HEK293 (cell line): Measurements from ENCODE around the gene COBL.

Experiments
- CTCF ChIA-PET: fragments of 350-600 bp; formaldehyde crosslinking; extraction: SDS; loops from one replicate; lab custom pipeline; 2021; ENCODE audit warnings: antibody characterized with exemption; lab: Yijun Ruan, JAX
- POLR2A ChIA-PET: fragments of 300-600 bp; formaldehyde crosslinking; extraction: SDS; loops from one replicate; lab custom pipeline; 2020; ENCODE audit warnings: antibody characterized with exemption, inconsistent platforms; lab: Yijun Ruan, JAX
- H3K27ac ChIP-seq: fragments of 200-500 bp; sonication (Bioruptor generic); 2 replicates; pipeline ENCODE4 v1.5.1; 2014; ENCODE audit warnings: low read depth, low read length, control low read depth, inconsistent platforms; ENCODE audit errors: extremely low read depth
- H3K36me3 ChIP-seq, 2 experiments: fragments of 200-500 bp in 1 of 2; sonication (Bioruptor generic) in 1 of 2; 1 replicate in 1 of 2; 2 replicates in 1 of 2; pipeline ENCODE4 v1.5.1; 2014 to 2017; ENCODE audit warnings: inconsistent platforms in 2 of 2, low read length in 2 of 2; ENCODE audit not compliant: control insufficient read depth in 2 of 2, insufficient read depth in 1 of 2
- H3K4me1 ChIP-seq: fragments of 200-500 bp; sonication (Bioruptor generic); 2 replicates; pipeline ENCODE4 v1.5.1; 2014; ENCODE audit warnings: mild to moderate bottlenecking, low read length, inconsistent platforms; ENCODE audit not compliant: control insufficient read depth, insufficient read depth
- H3K4me3 ChIP-seq: 2 replicates; pipeline ENCODE4 v1.5.1; 2011; ENCODE audit warnings: low read depth, mild to moderate bottlenecking, control low read depth, low read length, moderate library complexity
- H3K9me3 ChIP-seq: fragments of 200-500 bp; sonication (Bioruptor generic); 2 replicates; pipeline ENCODE4 v1.5.1; 2014; ENCODE audit warnings: low read depth, low read length, inconsistent platforms; ENCODE audit not compliant: control insufficient read depth, insufficient read depth
- GLI2 ChIP-seq: fragments of 450-650 bp; formaldehyde crosslinking; IDR thresholded peaks from 2 replicates; pipeline ENCODE4; 2017; ENCODE audit warnings: missing biosample characterization, missing genetic modification characterization, low read depth, borderline replicate concordance
- GLIS1 ChIP-seq: fragments of 450-650 bp; formaldehyde crosslinking; IDR thresholded peaks from 2 replicates; pipeline ENCODE4 v1.5.1; 2016; ENCODE audit warnings: missing biosample characterization, missing genetic modification characterization
- HOXC10 ChIP-seq: sonication (generic); formaldehyde crosslinking; IDR thresholded peaks from 2 replicates; pipeline ENCODE4 v1.8.1; 2023; ENCODE audit warnings: mild to moderate bottlenecking, missing genetic modification reagents
- KLF10 ChIP-seq: fragments of 450-650 bp; IDR thresholded peaks from 2 replicates; pipeline ENCODE4 v1.5.1; 2018; ENCODE audit warnings: missing biosample characterization, mild to moderate bottlenecking, missing genetic modification characterization
- KLF7 ChIP-seq: fragments of 450-650 bp; formaldehyde crosslinking; IDR thresholded peaks from 2 replicates; pipeline ENCODE4 v1.5.1; 2016; ENCODE audit warnings: missing biosample characterization, missing genetic modification characterization, borderline replicate concordance
- KLF9 ChIP-seq: fragments of 450-650 bp; formaldehyde crosslinking; IDR thresholded peaks from 2 replicates; pipeline ENCODE4 v1.5.1; 2016; ENCODE audit warnings: missing biosample characterization, missing genetic modification characterization, low read depth
- ZBTB17 ChIP-seq: fragments of 450-650 bp; formaldehyde crosslinking; IDR thresholded peaks from 2 replicates; pipeline ENCODE4 v1.5.1; 2016; ENCODE audit warnings: missing biosample characterization, missing genetic modification characterization
- ZBTB49 ChIP-seq: fragments of 450-650 bp; formaldehyde crosslinking; IDR thresholded peaks from 2 replicates; pipeline ENCODE4 v1.5.1; 2016; ENCODE audit warnings: missing biosample characterization, missing genetic modification characterization, low read depth
- ZNF121 ChIP-seq: fragments of 450-650 bp; formaldehyde crosslinking; IDR thresholded peaks from 2 replicates; pipeline ENCODE4 v1.5.1; 2016; ENCODE audit warnings: missing biosample characterization, missing genetic modification characterization
- ZNF133 ChIP-seq: fragments of 450-650 bp; formaldehyde crosslinking; IDR thresholded peaks from 2 replicates; pipeline ENCODE4 v1.5.1; 2016; ENCODE audit warnings: missing biosample characterization, missing genetic modification characterization
- ZNF138 ChIP-seq: fragments of 450-650 bp; formaldehyde crosslinking; IDR thresholded peaks from 2 replicates; pipeline ENCODE4 v1.5.1; 2016; ENCODE audit warnings: missing biosample characterization, missing genetic modification characterization, borderline replicate concordance
- ZNF23 ChIP-seq: fragments of 450-650 bp; formaldehyde crosslinking; IDR thresholded peaks from 2 replicates; pipeline ENCODE4 v1.5.1; 2016; ENCODE audit warnings: missing biosample characterization, missing genetic modification characterization, borderline replicate concordance
- ZNF266 ChIP-seq: fragments of 450-650 bp; formaldehyde crosslinking; IDR thresholded peaks from 2 replicates; pipeline ENCODE4 v1.5.1; 2016; ENCODE audit warnings: missing biosample characterization, missing genetic modification characterization, low read depth
- ZNF404 ChIP-seq: fragments of 450-650 bp; formaldehyde crosslinking; IDR thresholded peaks from 2 replicates; pipeline ENCODE4 v1.5.1; 2017; ENCODE audit warnings: missing biosample characterization, missing genetic modification characterization
- ZNF48 ChIP-seq: fragments of 450-650 bp; formaldehyde crosslinking; IDR thresholded peaks from 2 replicates; pipeline ENCODE4 v1.5.1; 2016; ENCODE audit warnings: missing biosample characterization, missing genetic modification characterization
- ZNF501 ChIP-seq: fragments of 450-650 bp; formaldehyde crosslinking; IDR thresholded peaks from 2 replicates; pipeline ENCODE4 v1.5.1; 2016; ENCODE audit warnings: missing biosample characterization, missing genetic modification characterization
- ZNF623 ChIP-seq: fragments of 450-650 bp; formaldehyde crosslinking; IDR thresholded peaks from 2 replicates; pipeline ENCODE4 v1.5.1; 2016; ENCODE audit warnings: missing biosample characterization, missing genetic modification characterization
- ZNF830 ChIP-seq: fragments of 450-650 bp; IDR thresholded peaks from 2 replicates; pipeline ENCODE4 v1.5.0; 2018; ENCODE audit warnings: missing biosample characterization, missing genetic modification characterization, low read depth, mild to moderate bottlenecking, moderate library complexity
- ZSCAN16 ChIP-seq: fragments of 450-650 bp; formaldehyde crosslinking; IDR thresholded peaks from 2 replicates; pipeline ENCODE4 v1.5.1; 2016; ENCODE audit warnings: missing biosample characterization, missing genetic modification characterization
- TF ChIP-seq, protein P1 (sequence below): fragments of 450-650 bp; formaldehyde crosslinking; IDR thresholded peaks from 2 replicates; pipeline ENCODE4 v1.5.1; 2016; ENCODE audit warnings: missing biosample characterization, missing genetic modification characterization

COBL gene

GRCh38 chr7:51034521-51035264, 281.9 kb downstream of the COBL start:
- Histone ChIP-seq H3K9me3 (no peaks in the 10 kb centered on the region), H3K36me3 (no peaks in the 10 kb centered on the region), H3K4me3 (no peak overlapping the region), H3K27ac (no peak overlapping the region), H3K4me1 (no peaks in the 10 kb centered on the region)
- CTCF ChIA-PET: no interaction called here
- peak; percentile 23; the same call in 1 of the 2 replicates for TF ChIP-seq GLIS1 (tag by site-specific recombination)
- no peak for TF ChIP-seq ZNF138 (tag by site-specific recombination)
- no peak for TF ChIP-seq ZSCAN16 (tag by site-specific recombination)
- no peak for TF ChIP-seq GLI2 (tag by site-specific recombination)
- TF ChIP-seq ZNF404 (tag by site-specific recombination): no peak
- POLR2A ChIA-PET: no interaction called here

GRCh38 chr7:51033727-51034520, 282.7 kb downstream of the COBL start:
- Histone ChIP-seq H3K4me1 (no peaks in the 10 kb centered on the region), H3K27ac (no peak overlapping the region), H3K36me3 (peaks cover 0 to 4% of the 10 kb centered on the region in 2 experiments; a peak in 1 of 3 replicates), H3K9me3 (no peaks in the 10 kb centered on the region), H3K4me3 (no peak overlapping the region)
- CTCF ChIA-PET: interaction anchor here (0.5 kb wide), 1 partner anchor 130 kb away, joined by 3 read pairs; no protein-coding TSS in a partner anchor
- POLR2A ChIA-PET: no interaction called here
- TF ChIP-seq ZNF48 (tag by site-specific recombination) (no peak), ZBTB17 (no peak), KLF7 (no peak), KLF9 (tag by site-specific recombination) (no peak), ZNF23 (tag by site-specific recombination) (no peak), ZNF830 (tag by site-specific recombination) (no peak), HOXC10 (CRISPR knock-in tag) (no peak), ZNF133 (tag by site-specific recombination) (no peak), ZNF623 (tag by site-specific recombination) (no peak), ZBTB49 (tag by site-specific recombination) (no peak), ZNF266 (no peak), ZNF501 (tag by site-specific recombination) (no peak), KLF10 (tag by site-specific recombination) (no peak), ZNF121 (tag by site-specific recombination) (no peak)
- TF ChIP-seq, protein P1, sequence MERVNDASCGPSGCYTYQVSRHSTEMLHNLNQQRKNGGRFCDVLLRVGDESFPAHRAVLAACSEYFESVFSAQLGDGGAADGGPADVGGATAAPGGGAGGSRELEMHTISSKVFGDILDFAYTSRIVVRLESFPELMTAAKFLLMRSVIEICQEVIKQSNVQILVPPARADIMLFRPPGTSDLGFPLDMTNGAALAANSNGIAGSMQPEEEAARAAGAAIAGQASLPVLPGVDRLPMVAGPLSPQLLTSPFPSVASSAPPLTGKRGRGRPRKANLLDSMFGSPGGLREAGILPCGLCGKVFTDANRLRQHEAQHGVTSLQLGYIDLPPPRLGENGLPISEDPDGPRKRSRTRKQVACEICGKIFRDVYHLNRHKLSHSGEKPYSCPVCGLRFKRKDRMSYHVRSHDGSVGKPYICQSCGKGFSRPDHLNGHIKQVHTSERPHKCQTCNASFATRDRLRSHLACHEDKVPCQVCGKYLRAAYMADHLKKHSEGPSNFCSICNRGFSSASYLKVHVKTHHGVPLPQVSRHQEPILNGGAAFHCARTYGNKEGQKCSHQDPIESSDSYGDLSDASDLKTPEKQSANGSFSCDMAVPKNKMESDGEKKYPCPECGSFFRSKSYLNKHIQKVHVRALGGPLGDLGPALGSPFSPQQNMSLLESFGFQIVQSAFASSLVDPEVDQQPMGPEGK: no peak
